H1 (cell line): ENCODE measurements around the gene UMOD. TPM values are rescaled to one million over a fixed set of nuclear protein-coding genes. Genes with fewer than 3 reads are reported as not detected.

ENCODE experiments used
- CTCF ChIA-PET: fragments of 300-600 bp; sonication (Branson Sonifier 250); formaldehyde crosslinking; loops from one replicate; lab custom pipeline; 2021; ENCODE audit not compliant: partially characterized antibody; lab: Charles Lee
- POLR2A ChIA-PET: fragments of 300-600 bp; sonication (Branson Sonifier 250); formaldehyde crosslinking; loops from one replicate; lab custom pipeline; 2021; ENCODE audit warnings: inconsistent platforms; ENCODE audit not compliant: partially characterized antibody; lab: Charles Lee
- DNase-seq, 2 experiments: peaks; one replicate each; pipeline versions ENCODE4 v3.0.0 to v3.0.0-alpha.2; 2010 to 2022; ENCODE audit warnings: low spot score in 2 of 2, low read depth in 1 of 2, mixed read lengths in 1 of 2
- FAIRE-seq: peaks from 2 replicates; lab custom pipeline; 2011; peaks lifted over from hg19 to GRCh38; lab: Jason Lieb, UNC
- H2AFZ ChIP-seq: 2 replicates; pipeline ENCODE4 v1.8.1; 2012; ENCODE audit warnings: low read length, inconsistent platforms
- H2AK5ac ChIP-seq: 2 replicates; pipeline ENCODE4 v1.6.1; 2013; ENCODE audit warnings: low read depth, low read length
- H2BK120ac ChIP-seq: replicated peaks from 2 replicates; pipeline ENCODE3; 2013; ENCODE audit warnings: low read depth, low read length, inconsistent platforms
- H2BK12ac ChIP-seq: 2 replicates; pipeline ENCODE4 v1.6.1; 2013; ENCODE audit warnings: low read depth, low read length
- H2BK15ac ChIP-seq: 2 replicates; pipeline ENCODE4 v1.6.1; 2013; ENCODE audit warnings: low read length
- H2BK20ac ChIP-seq: 2 replicates; pipeline ENCODE4 v1.6.1; 2013; ENCODE audit warnings: low read length
- H2BK5ac ChIP-seq: 2 replicates; pipeline ENCODE4 v1.6.1; 2013; ENCODE audit warnings: low read depth, low read length
- H3K14ac ChIP-seq: 2 replicates; pipeline ENCODE4 v1.6.1; 2013; ENCODE audit warnings: inconsistent platforms; ENCODE audit not compliant: insufficient read length
- H3K18ac ChIP-seq: 2 replicates; pipeline ENCODE4 v1.6.1; 2013; ENCODE audit warnings: low read length; ENCODE audit errors: extremely low read depth
- H3K23ac ChIP-seq: 2 replicates; pipeline ENCODE4 v1.6.1; 2013; ENCODE audit warnings: inconsistent platforms; ENCODE audit not compliant: insufficient read length
- H3K23me2 ChIP-seq: 2 replicates; pipeline ENCODE4 v1.6.1; 2013; ENCODE audit warnings: low read depth, low read length
- H3K27ac ChIP-seq: 2 replicates; pipeline ENCODE4 v1.6.1; 2011; ENCODE audit warnings: low read depth, low read length, inconsistent platforms
- H3K27me3 ChIP-seq, 4 experiments: replicated peaks in 1 of 4; 1 replicate in 1 of 4; 2 replicates in 3 of 4; pipeline versions ENCODE4 v1.6.1 to v1.8.1; 2011 to 2013; ENCODE audit warnings: low read length in 3 of 4, mild to moderate bottlenecking in 3 of 4, inconsistent platforms in 2 of 4, mixed read lengths in 2 of 4, moderate library complexity in 1 of 4; ENCODE audit not compliant: control insufficient read depth in 3 of 4, insufficient read depth in 3 of 4; ENCODE audit errors: extremely low read depth in 1 of 4
- H3K36me3 ChIP-seq, 4 experiments: 2 replicates each; pipeline versions ENCODE4 v1.6.1 to v1.8.1; 2011 to 2013; ENCODE audit warnings: mild to moderate bottlenecking in 4 of 4, low read length in 3 of 4, moderate library complexity in 2 of 4, control low read depth in 1 of 4, inconsistent platforms in 1 of 4; ENCODE audit not compliant: insufficient read depth in 4 of 4, control insufficient read depth in 2 of 4
- H3K4ac ChIP-seq: replicated peaks from 2 replicates; pipeline ENCODE3; 2013; ENCODE audit warnings: low read length, low read depth, mixed read lengths, inconsistent platforms; ENCODE audit not compliant: insufficient read length
- H3K4me1 ChIP-seq, 4 experiments: replicated peaks in 1 of 4; 1 replicate in 1 of 4; 2 replicates in 3 of 4; pipeline versions ENCODE4 v1.6.1 to v1.8.1; 2011 to 2013; ENCODE audit warnings: low read length in 3 of 4, inconsistent platforms in 2 of 4, mixed read lengths in 1 of 4; ENCODE audit not compliant: insufficient read depth in 4 of 4, control insufficient read depth in 3 of 4
- H3K4me2 ChIP-seq, 2 experiments: 2 replicates each; pipeline versions ENCODE4 v1.6.1 to v1.8.1; 2011 to 2013; ENCODE audit warnings: low read depth in 2 of 2, low read length in 2 of 2, control low read depth in 1 of 2, inconsistent platforms in 1 of 2, mild to moderate bottlenecking in 1 of 2; ENCODE audit not compliant: insufficient read depth in 1 of 2
- H3K4me3 ChIP-seq, 4 experiments: fragments of 200-600, 300-600 bp in 1 of 4; sonication (generic), shearing (Covaris generic), sonication (Bioruptor Twin) in 1 of 4; 2 replicates each; pipeline versions ENCODE4 v1.5.1 to v1.8.1; 2011 to 2016; ENCODE audit warnings: low read length in 4 of 4, low read depth in 3 of 4, control low read depth in 2 of 4, inconsistent platforms in 2 of 4, mild to moderate bottlenecking in 2 of 4, mixed read lengths in 1 of 4, moderate library complexity in 1 of 4; ENCODE audit not compliant: insufficient read depth in 2 of 4; ENCODE audit errors: extremely low read depth in 1 of 4
- H3K56ac ChIP-seq: replicated peaks from 2 replicates; pipeline ENCODE3; 2013; ENCODE audit warnings: low read depth, mild to moderate bottlenecking, mixed read lengths, low read length, inconsistent platforms; ENCODE audit not compliant: insufficient read length
- H3K79me1 ChIP-seq: 2 replicates; pipeline ENCODE4 v1.6.1; 2013; ENCODE audit warnings: low read depth, low read length, control low read depth
- H3K79me2 ChIP-seq, 2 experiments: 2 replicates each; pipeline versions ENCODE4 v1.6.1 to v1.8.1; 2012 to 2013; ENCODE audit warnings: low read length in 2 of 2, mild to moderate bottlenecking in 2 of 2, inconsistent platforms in 1 of 2; ENCODE audit not compliant: insufficient read depth in 2 of 2, control insufficient read depth in 1 of 2
- H3K9ac ChIP-seq, 4 experiments: replicated peaks in 1 of 4; 1 replicate in 1 of 4; 2 replicates in 3 of 4; pipeline versions ENCODE4 v1.6.1 to v1.8.1; 2011 to 2013; ENCODE audit warnings: low read depth in 3 of 4, low read length in 3 of 4, control low read depth in 2 of 4, mild to moderate bottlenecking in 2 of 4, moderate library complexity in 2 of 4, inconsistent platforms in 1 of 4; ENCODE audit errors: extremely low read depth in 1 of 4
- H3K9me3 ChIP-seq, 2 experiments: 2 replicates each; pipeline versions ENCODE4 v1.6.1 to v1.8.1; 2012 to 2013; ENCODE audit warnings: mild to moderate bottlenecking in 2 of 2, moderate library complexity in 2 of 2, control low read depth in 1 of 2, inconsistent platforms in 1 of 2, low read depth in 1 of 2, low read length in 1 of 2, mixed read lengths in 1 of 2; ENCODE audit not compliant: insufficient read depth in 2 of 2
- H4K20me1 ChIP-seq, 2 experiments: replicated peaks in 1 of 2; 2 replicates each; pipeline versions ENCODE3 to v1.8.1; 2011 to 2013; ENCODE audit warnings: inconsistent platforms in 2 of 2, low read length in 2 of 2, mild to moderate bottlenecking in 1 of 2; ENCODE audit not compliant: insufficient read depth in 2 of 2, control insufficient read depth in 1 of 2
- H4K5ac ChIP-seq: 2 replicates; pipeline ENCODE4 v1.6.1; 2013; ENCODE audit warnings: low read length, low read depth, mixed read lengths, inconsistent platforms; ENCODE audit not compliant: insufficient read length
- H4K8ac ChIP-seq: 2 replicates; pipeline ENCODE4 v1.8.0; 2013; ENCODE audit warnings: mild to moderate bottlenecking, moderate library complexity, low read length, inconsistent platforms; ENCODE audit not compliant: insufficient read depth; ENCODE audit errors: extremely low read depth
- H4K91ac ChIP-seq: replicated peaks from 2 replicates; pipeline ENCODE3; 2013; ENCODE audit warnings: low read length, mixed read lengths, inconsistent platforms; ENCODE audit not compliant: insufficient read length
- BACH1 ChIP-seq: IDR thresholded peaks from 2 replicates; pipeline ENCODE4 v1.6.1; 2012; ENCODE audit warnings: low read length, improper control_type of control experiment
- EGR1 ChIP-seq: IDR thresholded peaks from 2 replicates; pipeline ENCODE4 v1.6.1; 2011; ENCODE audit warnings: low read depth, low read length, borderline replicate concordance
- EZH2 ChIP-seq: fragments of 200-600 bp; sonication (generic); IDR thresholded peaks from 2 replicates; pipeline ENCODE4 v1.7.1; 2012; ENCODE audit warnings: low read depth, mild to moderate bottlenecking, moderate library complexity, low read length, inconsistent platforms; ENCODE audit not compliant: severe bottlenecking
- GTF2F1 ChIP-seq: IDR thresholded peaks from 2 replicates; pipeline ENCODE4 v1.6.1; 2012; ENCODE audit warnings: low read depth, low read length, improper control_type of control experiment, borderline replicate concordance
- KDM5A ChIP-seq: fragments of 200-600 bp; IDR thresholded peaks from 2 replicates; pipeline ENCODE4 v1.7.1; 2012; ENCODE audit warnings: mild to moderate bottlenecking, low read length, inconsistent platforms, mixed read lengths
- PHF8 ChIP-seq: fragments of 200-600 bp; sonication (generic); conservative IDR thresholded peaks from 2 replicates; pipeline ENCODE4 v1.7.1; 2012; ENCODE audit warnings: low read depth, mild to moderate bottlenecking, inconsistent platforms, low read length, moderate library complexity
- POU5F1 ChIP-seq: IDR thresholded peaks from 2 replicates; pipeline ENCODE4 v1.6.1; 2011; ENCODE audit warnings: low read depth, mild to moderate bottlenecking, low read length, moderate library complexity
- RNF2 ChIP-seq: fragments of 200-900, 300-1000 bp; sonication (generic); IDR thresholded peaks from 2 replicates; pipeline ENCODE4 v1.7.1; 2016; ENCODE audit warnings: borderline replicate concordance, low read depth, mild to moderate bottlenecking, antibody characterized with exemption, low read length; ENCODE audit not compliant: poor library complexity, severe bottlenecking; ENCODE audit errors: missing control alignments
- SP1 ChIP-seq: IDR thresholded peaks from 2 replicates; pipeline ENCODE4 v1.6.1; 2011; ENCODE audit warnings: low read depth, low read length
- SP4 ChIP-seq: IDR thresholded peaks from 2 replicates; pipeline ENCODE4 v1.6.1; 2012; ENCODE audit warnings: low read length, inconsistent platforms
- SUZ12 ChIP-seq: fragments of 200-600 bp; sonication (generic); IDR thresholded peaks from 2 replicates; pipeline ENCODE4 v1.6.1; 2012; ENCODE audit warnings: mild to moderate bottlenecking, inconsistent platforms, low read length, moderate library complexity, mixed read lengths
- TBP ChIP-seq: IDR thresholded peaks from 2 replicates; pipeline ENCODE4 v1.6.1; 2011; ENCODE audit warnings: low read depth, low read length, improper control_type of control experiment
- WGBS, 2 experiments: shearing (Covaris generic) in 1 of 2; methylation state at CpG; one replicate each; pipeline versions ENCODE4 v1.1.6 to v1.1.7; 2013 to 2015; ENCODE audit warnings: low lambda C conversion rate in 2 of 2, mixed read lengths in 2 of 2, inconsistent platforms in 1 of 2, low coverage in 1 of 2, missing lambda C conversion rate in 1 of 2; ENCODE audit not compliant: insufficient replicate concordance in 2 of 2, insufficient coverage in 1 of 2, insufficient read length in 1 of 2; ENCODE audit errors: extremely low coverage in 1 of 2, missing lambda C conversion rate in 1 of 2; 5-methylcytosine and 5-hydroxymethylcytosine counted together
- polyA plus RNA-seq, 7 experiments: library from polyadenylated mRNA; depleted of rRNA in 3 of 7; stranded (reverse) in 5 of 7; unstranded in 2 of 7; fragments of >200 nt in 5 of 7; fragments of 200-250 nt in 2 of 7; gene quantifications; 1 replicate in 5 of 7; 2 replicates in 1 of 7; 4 replicates in 1 of 7; pipeline versions ENCODE4 v1.2.1 to v1.2.3, GENCODE V29; 2011 to 2013; ENCODE audit warnings: missing spikeins in 2 of 7, mixed read lengths in 2 of 7
- total RNA-seq: library from RNA; stranded (reverse); fragmentation: NEBNext Ultra II Directional; extraction: Animal tissue kit (Norgen Biotek cat#: 25700); gene quantifications from 2 replicates; pipeline ENCODE4 v1.2.1, GENCODE V29; 2021
- TF ChIP-seq, protein P1 (sequence below): IDR thresholded peaks from 2 replicates; pipeline ENCODE4 v1.6.1; 2012; ENCODE audit warnings: inconsistent platforms
- TF ChIP-seq, protein P2 (sequence below): IDR thresholded peaks from 2 replicates; pipeline ENCODE4 v1.6.1; 2012; ENCODE audit warnings: inconsistent platforms

UMOD gene
- total and polyA plus RNA-seq, 2 of the 8 experiments (the other 6 are each of a cell fraction or from before 2014, with no cell fraction given) = not detected

DNA sequence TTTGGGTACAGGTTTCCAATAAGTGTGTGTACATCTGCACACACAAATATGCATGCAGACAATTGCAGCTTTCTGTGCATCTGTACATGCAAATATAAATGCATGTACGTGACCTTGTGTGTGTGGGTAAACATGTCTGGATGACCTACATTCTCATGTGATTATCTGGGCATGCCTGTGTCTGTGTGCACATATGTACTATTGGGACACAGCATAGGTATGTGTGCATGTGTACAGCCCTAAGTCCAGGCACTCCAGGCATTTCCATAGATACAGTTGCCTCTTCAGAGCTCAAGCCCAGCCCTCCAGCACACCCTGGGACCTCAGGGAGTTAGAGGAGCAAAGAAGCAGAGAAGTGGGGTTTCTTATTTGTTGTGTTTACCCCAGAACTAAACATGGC is 18.1 kb downstream of the UMOD start:
- Histone ChIP-seq H2AFZ (no peak overlapping the region), H3K23me2 (no peaks in the 10 kb centered on the region), H3K4me1 (peaks cover 0 to 2% (median 0%) of the 10 kb centered on the region in 4 experiments; a peak in 2 of 7 replicates), H3K27me3 (no peaks in the 10 kb centered on the region), H3K9me3 (no peaks in the 10 kb centered on the region), H3K18ac (no peak overlapping the region), H2BK5ac (no peak overlapping the region), H3K56ac (no peak overlapping the region), H4K91ac (no peak overlapping the region), H4K8ac (no peak overlapping the region), H3K9ac (no peak overlapping the region), H3K79me1 (no peaks in the 10 kb centered on the region), H3K79me2 (no peaks in the 10 kb centered on the region), H3K4me3 (no peak overlapping the region), H3K4ac (no peak overlapping the region), H3K23ac (no peak overlapping the region), H2AK5ac (no peak overlapping the region), H2BK12ac (no peak overlapping the region), H2BK20ac (no peak overlapping the region), H3K14ac (no peak overlapping the region), H4K5ac (no peak overlapping the region), H3K4me2 (no peak overlapping the region), H3K36me3 (no peaks in the 10 kb centered on the region), H3K27ac (no peak overlapping the region), H4K20me1 (no peaks in the 10 kb centered on the region), H2BK15ac (no peak overlapping the region), H2BK120ac (no peak overlapping the region)
- 87% methylated on average over 1 of the region's 1 CpG; no CpG with 5 or more reads in 1 of the 2 experiments for WGBS, 2 experiments
- DNase-seq (no peak), FAIRE-seq (no peak)
- POLR2A ChIA-PET = no interaction called here
- CTCF ChIA-PET = interaction anchor here (0.6 to 7.5 kb wide), 4 partner anchors 14 to 558 kb away, joined by 3 to 47 read pairs (median 4); no protein-coding TSS in a partner anchor
- no peak for TF ChIP-seq GTF2F1
- TF ChIP-seq RNF2 = no peak
- TF ChIP-seq, protein P1, sequence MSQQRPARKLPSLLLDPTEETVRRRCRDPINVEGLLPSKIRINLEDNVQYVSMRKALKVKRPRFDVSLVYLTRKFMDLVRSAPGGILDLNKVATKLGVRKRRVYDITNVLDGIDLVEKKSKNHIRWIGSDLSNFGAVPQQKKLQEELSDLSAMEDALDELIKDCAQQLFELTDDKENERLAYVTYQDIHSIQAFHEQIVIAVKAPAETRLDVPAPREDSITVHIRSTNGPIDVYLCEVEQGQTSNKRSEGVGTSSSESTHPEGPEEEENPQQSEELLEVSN = no peak
- TF ChIP-seq, protein P2, sequence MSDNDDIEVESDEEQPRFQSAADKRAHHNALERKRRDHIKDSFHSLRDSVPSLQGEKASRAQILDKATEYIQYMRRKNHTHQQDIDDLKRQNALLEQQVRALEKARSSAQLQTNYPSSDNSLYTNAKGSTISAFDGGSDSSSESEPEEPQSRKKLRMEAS = no peak
- no peak for TF ChIP-seq KDM5A
- no peak for TF ChIP-seq SP4
- TF ChIP-seq EZH2 = no peak
- TF ChIP-seq EGR1 = no peak
- TF ChIP-seq POU5F1 = no peak
- TF ChIP-seq PHF8 = no peak
- TF ChIP-seq SP1 = no peak
- TF ChIP-seq SUZ12 = no peak
- TF ChIP-seq TBP = no peak
- TF ChIP-seq BACH1 = no peak
